ENCODE data around the gene NBEA.

DNA sequence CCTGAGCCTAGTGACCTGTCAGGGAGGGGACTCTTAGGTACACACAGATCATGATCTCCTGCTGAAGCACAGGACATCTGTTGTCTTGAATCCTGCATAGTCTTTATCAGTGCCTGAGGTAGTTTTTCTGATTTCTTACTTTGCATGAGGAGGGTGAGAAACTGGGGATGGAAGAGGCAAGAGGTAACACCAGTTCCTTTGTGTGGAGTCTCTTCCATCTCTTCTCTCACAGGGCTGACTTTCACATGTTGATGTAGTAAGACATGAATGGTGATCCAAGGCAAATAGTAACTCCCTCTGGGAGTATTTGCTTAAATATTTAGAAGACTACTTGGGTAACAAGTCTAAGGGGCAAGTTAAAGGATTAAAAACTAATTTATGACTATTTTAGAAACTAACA, 9.5 kb downstream of the NBEA start:
- TF ChIP-seq POLR2A (IDR thresholded peaks at IDR 0.05), result no peak
- TF ChIP-seq, protein P1, sequence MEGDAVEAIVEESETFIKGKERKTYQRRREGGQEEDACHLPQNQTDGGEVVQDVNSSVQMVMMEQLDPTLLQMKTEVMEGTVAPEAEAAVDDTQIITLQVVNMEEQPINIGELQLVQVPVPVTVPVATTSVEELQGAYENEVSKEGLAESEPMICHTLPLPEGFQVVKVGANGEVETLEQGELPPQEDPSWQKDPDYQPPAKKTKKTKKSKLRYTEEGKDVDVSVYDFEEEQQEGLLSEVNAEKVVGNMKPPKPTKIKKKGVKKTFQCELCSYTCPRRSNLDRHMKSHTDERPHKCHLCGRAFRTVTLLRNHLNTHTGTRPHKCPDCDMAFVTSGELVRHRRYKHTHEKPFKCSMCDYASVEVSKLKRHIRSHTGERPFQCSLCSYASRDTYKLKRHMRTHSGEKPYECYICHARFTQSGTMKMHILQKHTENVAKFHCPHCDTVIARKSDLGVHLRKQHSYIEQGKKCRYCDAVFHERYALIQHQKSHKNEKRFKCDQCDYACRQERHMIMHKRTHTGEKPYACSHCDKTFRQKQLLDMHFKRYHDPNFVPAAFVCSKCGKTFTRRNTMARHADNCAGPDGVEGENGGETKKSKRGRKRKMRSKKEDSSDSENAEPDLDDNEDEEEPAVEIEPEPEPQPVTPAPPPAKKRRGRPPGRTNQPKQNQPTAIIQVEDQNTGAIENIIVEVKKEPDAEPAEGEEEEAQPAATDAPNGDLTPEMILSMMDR (IDR thresholded peaks at IDR 0.05), result no peak

Measured in thyroid gland (tissue), 4 donors.